Hepatocyte (in vitro differentiated cells): ENCODE data around the gene ZNF138. TPM values are rescaled to one million over a fixed set of nuclear protein-coding genes. Genes with fewer than 3 reads are reported as not detected.

Source experiments
- DNase-seq: peaks from one replicate; pipeline ENCODE4 v3.0.0-alpha.2; 2016; ENCODE audit warnings: low spot score
- H2AFZ ChIP-seq: fragments of 200-600 bp; sonication (generic); 2 replicates; pipeline ENCODE4 v1.6.0; 2016; ENCODE audit warnings: antibody characterized with exemption, mild to moderate bottlenecking
- H3K27ac ChIP-seq: fragments of 200-600 bp; sonication (generic); 2 replicates; pipeline ENCODE4 v1.5.1; 2016; ENCODE audit warnings: mild to moderate bottlenecking
- H3K27me3 ChIP-seq: fragments of 200-600 bp; sonication (generic); 2 replicates; pipeline ENCODE4 v1.6.1; 2016
- H3K36me3 ChIP-seq: fragments of 200-600 bp; sonication (generic); replicated peaks from 2 replicates; pipeline ENCODE4 v1.5.1; 2016; ENCODE audit warnings: low read depth; ENCODE audit not compliant: insufficient read depth
- H3K4me1 ChIP-seq: fragments of 200-600 bp; sonication (generic); 2 replicates; pipeline ENCODE4 v1.5.1; 2016; ENCODE audit warnings: mild to moderate bottlenecking, moderate library complexity; ENCODE audit not compliant: insufficient read depth
- H3K4me2 ChIP-seq: fragments of 200-600 bp; sonication (generic); 2 replicates; pipeline ENCODE4 v1.6.0; 2016
- H3K4me3 ChIP-seq: fragments of 200-600 bp; sonication (generic); 2 replicates; pipeline ENCODE4 v1.5.1; 2016; ENCODE audit warnings: mild to moderate bottlenecking
- H3K79me2 ChIP-seq: fragments of 200-600 bp; sonication (generic); 2 replicates; pipeline ENCODE4 v1.6.0; 2017; ENCODE audit warnings: mild to moderate bottlenecking
- H3K9me2 ChIP-seq: fragments of 200-600 bp; sonication (generic); replicated peaks from 2 replicates; pipeline ENCODE4 v1.6.0; 2017; ENCODE audit warnings: mild to moderate bottlenecking; ENCODE audit not compliant: insufficient read depth
- H3K9me3 ChIP-seq: fragments of 200-600 bp; sonication (generic); 2 replicates; pipeline ENCODE4 v1.5.1; 2016; ENCODE audit warnings: low read depth, mild to moderate bottlenecking
- H4K20me1 ChIP-seq: fragments of 200-600 bp; sonication (generic); 2 replicates; pipeline ENCODE4 v1.6.0; 2016; ENCODE audit warnings: mild to moderate bottlenecking; ENCODE audit not compliant: insufficient read depth, poor library complexity, severe bottlenecking
- EZH2 ChIP-seq: fragments of 200-600 bp; sonication (generic); IDR thresholded peaks from 2 replicates; pipeline ENCODE4 v1.6.1; 2016; ENCODE audit warnings: antibody characterized with exemption, mild to moderate bottlenecking, borderline replicate concordance
- EZH2phosphoT487 ChIP-seq: fragments of 200-600 bp; sonication (generic); IDR thresholded peaks from one replicate; pipeline ENCODE4 v1.6.1; 2018; ENCODE audit warnings: antibody characterized with exemption, mild to moderate bottlenecking, low read depth, moderate library complexity; ENCODE audit not compliant: unreplicated experiment, severe bottlenecking
- WGBS: methylation state at CpG from one replicate; pipeline ENCODE4 v1.1.6; 2016; ENCODE audit warnings: low lambda C conversion rate; ENCODE audit errors: missing lambda C conversion rate; 5-methylcytosine and 5-hydroxymethylcytosine counted together
- polyA plus RNA-seq: library from polyadenylated mRNA; unstranded; fragments of >200 nt; fragmentation: Nextera tagmentation; extraction: Ambion mirVana; gene quantifications from 2 replicates; pipeline ENCODE4 v1.2.1, GENCODE V29; 2016
- total RNA-seq: library from RNA; depleted of rRNA; stranded (reverse); fragments of >200 nt; gene quantifications from 2 replicates; pipeline ENCODE4 v1.2.3, GENCODE V29; 2014
- TF ChIP-seq, protein P1 (sequence below): fragments of 200-600 bp; sonication (generic); IDR thresholded peaks from 2 replicates; pipeline ENCODE4 v1.5.1; 2016; ENCODE audit warnings: antibody characterized with exemption, mild to moderate bottlenecking; ENCODE audit not compliant: poor library complexity

ZNF138 gene
- total and polyA plus RNA-seq, 2 experiments from 2014 or later, result 3.8 to 9.6 TPM

DNA sequence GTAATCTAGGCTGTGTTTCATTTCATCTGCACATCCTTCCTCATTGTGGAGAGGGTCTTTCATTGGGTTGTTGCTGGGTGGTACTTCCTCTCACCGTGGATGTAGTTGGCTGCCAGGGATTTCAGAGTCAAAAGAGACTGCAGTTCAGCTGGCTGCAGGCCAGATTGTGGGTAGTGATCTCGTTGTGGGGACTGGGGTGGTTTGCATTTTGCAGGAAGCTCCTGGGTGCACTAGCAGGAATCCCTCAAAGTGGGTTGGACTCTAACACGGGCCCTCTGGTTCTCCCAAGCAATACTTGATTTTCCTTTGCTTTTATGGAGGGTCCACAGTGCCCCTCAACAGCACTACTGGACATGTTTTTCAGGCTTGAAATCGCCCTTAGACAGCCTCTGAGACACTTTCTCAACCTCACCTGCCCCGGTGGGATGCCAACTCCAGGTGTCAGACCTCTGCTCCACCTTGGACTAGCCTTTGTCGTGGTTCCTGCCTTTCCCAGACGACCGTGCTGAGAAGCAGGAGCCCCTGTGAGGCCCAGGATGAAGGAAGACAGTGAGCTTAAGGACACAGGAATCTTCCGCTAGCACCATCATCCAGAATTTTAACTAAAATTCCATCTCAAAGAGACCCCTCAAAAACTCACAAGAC lies 85.0 kb downstream of the ZNF138 start:
- H3K27ac ChIP-seq, result no peak overlapping the region
- no peak overlapping the region for H3K4me2 ChIP-seq
- DNase-seq, result no peak
- TF ChIP-seq, protein P1, sequence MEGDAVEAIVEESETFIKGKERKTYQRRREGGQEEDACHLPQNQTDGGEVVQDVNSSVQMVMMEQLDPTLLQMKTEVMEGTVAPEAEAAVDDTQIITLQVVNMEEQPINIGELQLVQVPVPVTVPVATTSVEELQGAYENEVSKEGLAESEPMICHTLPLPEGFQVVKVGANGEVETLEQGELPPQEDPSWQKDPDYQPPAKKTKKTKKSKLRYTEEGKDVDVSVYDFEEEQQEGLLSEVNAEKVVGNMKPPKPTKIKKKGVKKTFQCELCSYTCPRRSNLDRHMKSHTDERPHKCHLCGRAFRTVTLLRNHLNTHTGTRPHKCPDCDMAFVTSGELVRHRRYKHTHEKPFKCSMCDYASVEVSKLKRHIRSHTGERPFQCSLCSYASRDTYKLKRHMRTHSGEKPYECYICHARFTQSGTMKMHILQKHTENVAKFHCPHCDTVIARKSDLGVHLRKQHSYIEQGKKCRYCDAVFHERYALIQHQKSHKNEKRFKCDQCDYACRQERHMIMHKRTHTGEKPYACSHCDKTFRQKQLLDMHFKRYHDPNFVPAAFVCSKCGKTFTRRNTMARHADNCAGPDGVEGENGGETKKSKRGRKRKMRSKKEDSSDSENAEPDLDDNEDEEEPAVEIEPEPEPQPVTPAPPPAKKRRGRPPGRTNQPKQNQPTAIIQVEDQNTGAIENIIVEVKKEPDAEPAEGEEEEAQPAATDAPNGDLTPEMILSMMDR, result no peak
- TF ChIP-seq EZH2phosphoT487, result no peak
- no peak for TF ChIP-seq EZH2
- H3K79me2 ChIP-seq, result no peaks in the 10 kb centered on the region
- H3K36me3 ChIP-seq, result no peaks in the 10 kb centered on the region
- no peaks in the 10 kb centered on the region for H3K9me2 ChIP-seq
- 61% methylated on average over 9 of the region's 9 CpGs for WGBS
- H3K4me3 ChIP-seq, result no peak overlapping the region
- H3K4me1 ChIP-seq, result no peaks in the 10 kb centered on the region
- H2AFZ ChIP-seq, result no peak overlapping the region
- H3K9me3 ChIP-seq, result no peaks in the 10 kb centered on the region
- H4K20me1 ChIP-seq, result no peaks in the 10 kb centered on the region
- H3K27me3 ChIP-seq, result no peaks in the 10 kb centered on the region

DNA sequence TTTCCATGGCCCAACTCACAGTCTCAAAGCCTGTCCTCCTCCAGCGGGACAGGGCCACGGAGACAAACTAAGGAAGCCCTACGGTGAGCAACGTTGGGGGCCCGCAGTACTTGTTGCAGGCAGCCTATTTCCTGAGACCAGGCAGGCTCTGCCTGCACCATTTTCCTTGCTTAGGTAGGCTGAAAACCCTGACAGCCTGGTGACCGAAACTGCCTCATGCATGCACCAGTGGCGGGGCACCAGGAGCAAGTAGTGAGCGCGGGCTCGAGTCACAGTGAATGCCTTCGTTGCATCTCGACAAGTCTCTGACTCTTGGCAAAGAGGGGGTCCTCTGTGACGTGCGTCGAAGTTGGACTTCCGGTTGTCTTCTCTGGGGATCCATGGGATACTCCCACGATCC lies 85.6 kb downstream of the ZNF138 start:
- H3K4me1 ChIP-seq, result no peaks in the 10 kb centered on the region
- TF ChIP-seq EZH2, result no peak
- TF ChIP-seq EZH2phosphoT487, result no peak
- TF ChIP-seq, protein P1, result no peak
- H3K27ac ChIP-seq, result no peak overlapping the region
- H4K20me1 ChIP-seq, result no peaks in the 10 kb centered on the region
- H2AFZ ChIP-seq, result no peak overlapping the region
- DNase-seq, result no peak
- H3K4me3 ChIP-seq, result no peak overlapping the region
- no peaks in the 10 kb centered on the region for H3K9me2 ChIP-seq
- H3K9me3 ChIP-seq, result no peaks in the 10 kb centered on the region
- no peaks in the 10 kb centered on the region for H3K27me3 ChIP-seq
- no peak overlapping the region for H3K4me2 ChIP-seq
- H3K36me3 ChIP-seq, result no peaks in the 10 kb centered on the region
- WGBS, result 93% methylated on average over 17 of the region's 17 CpGs
- H3K79me2 ChIP-seq, result no peaks in the 10 kb centered on the region

DNA sequence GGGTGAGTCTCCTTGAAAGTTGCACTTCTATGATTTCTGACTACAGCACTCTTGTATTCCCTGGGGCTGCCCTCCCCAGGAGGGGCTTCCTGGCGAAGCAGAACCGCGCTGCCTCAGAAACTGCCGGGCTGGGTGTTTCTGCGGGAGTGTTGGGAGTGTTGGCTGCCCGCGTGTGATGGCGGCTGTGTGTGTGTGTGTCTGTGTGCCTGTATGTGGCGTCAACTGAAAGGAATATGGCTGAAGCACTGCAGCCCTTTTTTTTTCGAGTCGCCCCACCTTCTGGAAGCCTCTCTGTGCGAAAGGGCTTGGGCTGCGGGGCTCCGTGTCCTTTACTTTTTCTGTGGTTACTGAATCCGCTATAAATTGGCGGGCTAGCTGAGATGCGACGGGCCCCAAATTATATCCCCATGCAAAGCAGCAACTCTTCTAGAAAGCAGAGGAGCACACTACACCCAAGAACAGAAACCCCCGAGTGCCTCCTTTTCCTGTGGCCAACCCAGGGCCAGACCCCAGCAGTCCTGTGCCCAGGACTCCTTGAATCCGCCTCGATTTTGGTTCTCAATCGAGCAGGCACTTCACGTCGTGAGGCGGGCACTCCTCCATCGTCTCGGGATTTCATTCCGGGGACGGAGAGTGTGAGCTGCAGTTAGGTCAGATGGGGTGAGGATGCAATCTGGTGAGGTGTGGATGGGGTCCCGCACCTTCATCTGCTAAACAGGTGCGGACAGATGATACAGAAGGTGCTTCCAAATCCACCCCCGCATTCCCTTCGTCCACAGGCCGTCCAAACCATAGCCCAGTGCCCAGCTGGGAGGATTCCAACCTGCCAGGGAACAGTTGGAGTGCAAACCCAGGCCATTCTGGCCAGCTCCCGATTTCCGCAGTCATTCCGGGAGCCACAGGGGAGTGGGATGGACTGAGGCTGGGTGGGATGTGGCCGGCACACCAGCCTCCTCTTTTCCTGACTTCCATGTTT lies 86.4 kb downstream of the ZNF138 start:
- Histone ChIP-seq H3K4me1 (no peaks in the 10 kb centered on the region), H3K27me3 (no peaks in the 10 kb centered on the region)

More for the DNA sequence above, 86.4 kb downstream of the ZNF138 start:
- Histone ChIP-seq H3K4me3 (no peak overlapping the region), H3K27ac (no peak overlapping the region), H3K79me2 (no peaks in the 10 kb centered on the region), H3K9me2 (no peaks in the 10 kb centered on the region), H4K20me1 (no peaks in the 10 kb centered on the region), H3K4me2 (no peak overlapping the region), H3K9me3 (no peaks in the 10 kb centered on the region), H3K36me3 (no peaks in the 10 kb centered on the region), H2AFZ (no peak overlapping the region)
- no peak for DNase-seq
- TF ChIP-seq EZH2 (no peak), EZH2phosphoT487 (no peak)
- TF ChIP-seq, protein P1, result no peak
- 94% methylated on average over 38 of the region's 38 CpGs for WGBS
